SU-DHL-6 (cell line): Measurements from ENCODE around the gene FGD4.

Experiments used
- CTCF ChIP-seq: fragments of 200-600 bp; sonication (generic); IDR thresholded peaks from one replicate; pipeline ENCODE4 v1.5.1; 2017; ENCODE audit warnings: antibody characterized with exemption, mild to moderate bottlenecking, low read length, moderate library complexity; ENCODE audit not compliant: insufficient read depth, poor library complexity, severe bottlenecking
- EZH2phosphoT487 ChIP-seq: fragments of 200-600 bp; sonication (generic), shearing (Covaris generic); conservative IDR thresholded peaks from 2 replicates; pipeline ENCODE4 v1.6.1; 2018; ENCODE audit warnings: mild to moderate bottlenecking, antibody characterized with exemption, low read length, moderate library complexity, mixed read lengths

- TF ChIP-seq CTCF (no peak), EZH2phosphoT487 (no peak)
Measured at GRCh38 chr12:32559434-32559833, 160.1 kb downstream of the FGD4 start.
